Immature natural killer cell (primary cell): ENCODE data around the gene KLHL33. TPM values are rescaled to one million over a fixed set of nuclear protein-coding genes. Genes with fewer than 3 reads are reported as not detected.

Experiments
- DNase-seq, 3 donors: peaks; one replicate each; pipeline ENCODE4 v3.0.0; 2022; ENCODE audit warnings: mixed read lengths in 1 of 3
- H3K27ac Mint-ChIP-seq, 6 donors: one replicate each; pipeline ENCODE4 v1.8.0; 2020; ENCODE audit warnings: mixed read lengths in 6 of 6, mild to moderate bottlenecking in 5 of 6, inconsistent platforms in 4 of 6, moderate library complexity in 3 of 6
- H3K27me3 Mint-ChIP-seq, 3 donors: one replicate each; pipeline ENCODE4 v1.8.0; 2020 to 2021; ENCODE audit warnings: low read depth in 3 of 3, mild to moderate bottlenecking in 3 of 3, mixed read lengths in 3 of 3, moderate library complexity in 3 of 3, inconsistent platforms in 1 of 3
- H3K36me3 Mint-ChIP-seq, 3 donors: one replicate each; pipeline ENCODE4 v1.8.0; 2020; ENCODE audit warnings: mixed read lengths in 3 of 3, inconsistent platforms in 2 of 3, mild to moderate bottlenecking in 2 of 3
- H3K4me1 Mint-ChIP-seq, 2 donors: one replicate each; pipeline ENCODE4 v1.8.0; 2020; ENCODE audit warnings: inconsistent platforms in 2 of 2, mild to moderate bottlenecking in 2 of 2, mixed read lengths in 2 of 2, moderate library complexity in 1 of 2
- H3K4me3 Mint-ChIP-seq, 5 donors: one replicate each; pipeline ENCODE4 v1.8.0; 2020; ENCODE audit warnings: mild to moderate bottlenecking in 5 of 5, mixed read lengths in 5 of 5, inconsistent platforms in 3 of 5, moderate library complexity in 3 of 5
- H3K9me3 Mint-ChIP-seq, 6 donors: one replicate each; pipeline ENCODE4 v1.8.0; 2020; ENCODE audit warnings: mild to moderate bottlenecking in 6 of 6, mixed read lengths in 6 of 6, inconsistent platforms in 4 of 6, moderate library complexity in 3 of 6
- polyA plus RNA-seq, 3 donors: library from polyadenylated mRNA; unstranded; fragments of 300-500 nt; fragmentation: Illumina TruSeq; gene quantifications; one replicate each; pipeline ENCODE4 v1.2.3, GENCODE V29; 2021

Gene KLHL33
- polyA plus RNA-seq, 3 donors from 2014 or later, result 0.21 TPM; not detected in 2

DNA sequence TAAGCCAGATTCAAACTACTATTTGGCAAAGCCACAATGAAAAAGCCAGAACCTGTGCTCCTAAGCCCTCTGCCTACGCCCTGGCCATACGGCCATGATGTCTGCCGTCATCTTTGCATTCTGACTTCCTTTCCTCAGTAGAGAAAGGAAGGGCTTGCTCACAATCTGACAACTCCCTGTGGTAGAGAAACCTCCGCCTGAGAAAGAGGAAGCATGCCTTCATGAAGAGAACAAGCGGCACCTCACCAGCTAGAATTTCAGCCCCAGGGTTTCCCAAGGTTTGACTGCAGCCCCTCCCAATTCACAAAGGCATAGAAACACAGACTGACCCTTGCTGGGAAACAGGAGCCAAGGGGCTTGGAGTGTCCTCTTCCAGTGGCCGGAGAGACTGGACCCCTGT, 48.4 kb downstream of the KLHL33 start:
- DNase-seq, result no peak
- Mint-ChIP-seq H3K36me3 (peaks cover 28 to 56% (median 30%) of the 10 kb centered on the region in 3 donors), H3K27ac (no peak overlapping the region), H3K27me3 (no peaks in the 10 kb centered on the region), H3K9me3 (no peaks in the 10 kb centered on the region), H3K4me3 (no peak overlapping the region), H3K4me1 (no peaks in the 10 kb centered on the region)

DNA sequence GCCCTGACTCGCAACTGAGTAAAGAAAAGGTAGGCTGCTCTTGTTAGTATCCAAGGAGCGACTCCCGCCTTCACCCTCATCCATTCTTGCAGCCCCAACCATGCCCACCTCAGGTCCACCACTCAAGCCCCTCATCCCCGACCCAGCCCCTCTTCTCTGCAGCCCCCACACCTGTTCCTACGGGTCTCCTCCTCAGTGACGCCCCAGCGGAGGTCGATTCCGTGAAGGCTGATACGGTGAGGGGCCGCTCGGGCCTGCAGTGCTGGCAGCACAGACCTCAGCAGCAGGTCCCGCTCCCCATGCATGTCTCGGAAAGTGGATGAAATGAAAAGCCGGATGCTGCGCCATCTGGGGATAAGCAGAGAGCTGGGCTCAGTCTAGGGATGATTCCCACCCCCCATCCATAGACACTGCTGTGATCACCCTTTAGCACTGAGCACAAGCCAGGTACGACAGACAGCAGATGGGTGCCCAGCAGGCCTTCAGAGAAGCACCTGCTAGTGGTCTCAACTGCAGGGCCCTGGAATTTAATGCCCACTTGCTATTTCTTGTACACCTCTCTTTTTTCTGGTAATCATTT, 49.6 kb downstream of the KLHL33 start:
- H3K36me3 Mint-ChIP-seq, result peaks cover 21 to 60% (median 28%) of the 10 kb centered on the region in 3 donors

DNA sequence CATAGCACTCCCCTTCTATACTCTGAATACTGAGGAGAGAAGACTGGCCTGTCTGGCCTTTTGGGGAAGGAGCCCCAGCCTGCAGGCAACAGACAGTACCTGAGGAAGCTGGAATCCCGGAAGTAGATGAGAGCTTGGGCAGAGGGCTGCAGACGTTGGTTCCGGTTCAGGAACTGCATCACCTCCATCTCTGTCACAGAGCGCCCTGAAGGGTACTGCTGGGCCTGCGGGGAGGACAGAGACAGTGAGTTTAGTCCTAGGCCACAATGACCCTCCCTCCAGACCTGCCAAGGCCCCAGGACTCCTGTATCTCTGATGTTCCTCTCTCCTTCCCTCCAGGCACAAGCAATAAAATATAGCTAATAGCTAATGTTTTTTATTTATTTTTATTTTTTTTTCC, 51.1 kb downstream of the KLHL33 start:
- Mint-ChIP-seq H3K27me3 (peaks cover 0 to 4% (median 0%) of the 10 kb centered on the region in 3 donors), H3K4me3 (no peak overlapping the region)
- no peak for DNase-seq

More for the DNA sequence above, 49.6 kb downstream of the KLHL33 start:
- H3K9me3 Mint-ChIP-seq, result no peaks in the 10 kb centered on the region
- H3K27ac Mint-ChIP-seq, result peak overlapping the region in 1 of 6 donors; percentile 13
- no peak overlapping the region for H3K4me3 Mint-ChIP-seq
- DNase-seq, result no peak
- no peaks in the 10 kb centered on the region for H3K27me3 Mint-ChIP-seq
- H3K4me1 Mint-ChIP-seq, result no peaks in the 10 kb centered on the region

DNA sequence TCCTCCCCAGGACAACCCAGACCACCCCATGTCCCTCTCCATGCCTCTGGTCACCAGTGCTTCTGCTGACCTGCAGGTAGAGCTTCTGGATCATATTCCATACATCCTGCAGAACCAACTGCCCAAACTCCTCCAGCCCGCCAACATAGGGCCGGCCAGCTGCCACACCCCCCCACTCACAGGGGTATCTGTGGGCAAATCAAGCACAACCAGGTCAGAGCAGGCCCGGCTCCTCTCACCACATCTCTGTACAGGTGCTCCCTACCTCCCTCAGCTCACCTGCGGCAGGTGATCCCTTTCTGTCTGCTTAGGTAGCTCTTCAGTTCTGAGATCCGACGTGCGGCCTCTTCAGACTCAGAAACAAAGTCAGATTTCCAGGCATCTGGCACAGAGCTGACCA, 51.6 kb downstream of the KLHL33 start:
- Mint-ChIP-seq H3K27me3 (peaks cover 0 to 4% (median 0%) of the 10 kb centered on the region in 3 donors), H3K9me3 (no peaks in the 10 kb centered on the region), H3K4me1 (no peaks in the 10 kb centered on the region), H3K27ac (peak overlapping the region in 1 of 6 donors; percentile 13), H3K4me3 (no peak overlapping the region), H3K36me3 (peaks cover 31 to 62% (median 32%) of the 10 kb centered on the region in 3 donors)
- DNase-seq, result no peak

More for the DNA sequence above, 51.1 kb downstream of the KLHL33 start:
- Mint-ChIP-seq H3K4me1 (no peaks in the 10 kb centered on the region), H3K27ac (no peak overlapping the region), H3K36me3 (peaks cover 31 to 61% (median 31%) of the 10 kb centered on the region in 3 donors), H3K9me3 (no peaks in the 10 kb centered on the region)

DNA sequence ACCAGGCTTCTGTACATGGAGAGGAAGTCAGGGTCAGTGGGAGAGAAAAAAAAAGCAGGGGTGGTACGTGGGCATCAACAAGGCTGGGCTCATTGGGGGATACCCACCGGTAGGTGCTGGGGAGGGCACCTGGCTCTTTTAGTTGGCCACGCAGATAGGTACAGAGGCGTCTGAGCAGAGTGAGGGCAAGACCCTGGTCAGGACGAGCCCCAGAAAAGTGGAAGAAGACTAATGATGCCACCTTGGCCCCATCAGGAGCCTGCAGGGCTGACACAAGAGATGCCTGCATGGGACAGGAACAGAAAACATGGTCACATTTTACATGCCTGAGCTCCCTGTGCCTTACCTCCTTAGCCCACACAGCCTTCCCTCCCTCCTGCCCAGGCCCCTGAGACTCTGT, 52.3 kb downstream of the KLHL33 start:
- Mint-ChIP-seq H3K27ac (peak overlapping the region in 1 of 6 donors; percentile 22), H3K4me3 (no peak overlapping the region), H3K9me3 (no peaks in the 10 kb centered on the region), H3K4me1 (no peaks in the 10 kb centered on the region), H3K36me3 (peaks cover 26 to 61% (median 31%) of the 10 kb centered on the region in 3 donors), H3K27me3 (peaks cover 0 to 4% (median 0%) of the 10 kb centered on the region in 3 donors)
- DNase-seq, result no peak

DNA sequence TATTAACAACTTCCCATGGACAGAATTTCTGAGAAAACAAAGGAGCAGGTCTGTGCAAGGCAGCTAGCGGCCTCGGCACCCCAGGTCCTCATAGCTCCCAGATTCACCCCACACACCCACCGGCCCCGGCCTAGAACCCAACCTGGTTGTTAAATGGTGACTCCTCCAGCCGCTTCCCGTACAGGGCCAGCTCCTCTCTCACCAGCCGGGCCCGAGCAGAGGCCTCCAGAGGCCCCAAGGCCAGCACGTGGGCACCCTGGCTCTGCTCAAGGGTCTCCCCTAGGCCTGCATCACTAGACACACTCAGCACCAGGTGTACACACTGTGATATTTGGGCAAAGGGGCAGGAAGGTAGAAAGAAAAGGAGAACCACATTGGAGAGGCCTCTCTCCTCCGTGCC, 52.9 kb downstream of the KLHL33 start:
- H3K27ac Mint-ChIP-seq, result no peak overlapping the region
- H3K9me3 Mint-ChIP-seq, result no peaks in the 10 kb centered on the region
- no peak overlapping the region for H3K4me3 Mint-ChIP-seq
- H3K4me1 Mint-ChIP-seq, result no peaks in the 10 kb centered on the region
- H3K36me3 Mint-ChIP-seq, result peaks cover 20 to 55% (median 26%) of the 10 kb centered on the region in 3 donors
- H3K27me3 Mint-ChIP-seq, result peaks cover 0 to 4% (median 0%) of the 10 kb centered on the region in 3 donors
- DNase-seq, result no peak

DNA sequence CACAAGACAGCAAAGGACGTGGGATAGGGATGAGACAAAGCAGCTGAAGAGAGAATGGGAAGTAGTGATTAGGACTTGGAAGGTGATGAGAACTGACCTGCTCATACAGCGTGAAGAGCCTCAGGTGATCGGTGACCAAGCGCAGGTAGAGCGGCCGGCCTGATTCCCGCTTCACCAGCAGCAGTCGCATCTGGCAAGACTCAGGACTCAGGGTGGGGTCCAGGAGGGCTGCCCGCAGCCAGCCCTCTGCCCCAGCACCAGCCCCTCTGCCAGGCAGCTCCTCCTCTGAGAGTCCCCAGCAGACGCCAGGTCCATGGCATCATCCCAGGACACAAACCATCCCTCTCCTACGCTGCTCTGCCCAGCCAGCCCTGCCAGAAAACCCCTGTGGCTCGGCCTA, 53.4 kb downstream of the KLHL33 start:
- Mint-ChIP-seq H3K4me3 (no peak overlapping the region), H3K9me3 (no peaks in the 10 kb centered on the region), H3K27me3 (peaks cover 0 to 4% (median 1%) of the 10 kb centered on the region in 3 donors), H3K36me3 (peaks cover 19 to 55% (median 23%) of the 10 kb centered on the region in 3 donors), H3K4me1 (no peaks in the 10 kb centered on the region), H3K27ac (no peak overlapping the region)
- DNase-seq, result no peak

DNA sequence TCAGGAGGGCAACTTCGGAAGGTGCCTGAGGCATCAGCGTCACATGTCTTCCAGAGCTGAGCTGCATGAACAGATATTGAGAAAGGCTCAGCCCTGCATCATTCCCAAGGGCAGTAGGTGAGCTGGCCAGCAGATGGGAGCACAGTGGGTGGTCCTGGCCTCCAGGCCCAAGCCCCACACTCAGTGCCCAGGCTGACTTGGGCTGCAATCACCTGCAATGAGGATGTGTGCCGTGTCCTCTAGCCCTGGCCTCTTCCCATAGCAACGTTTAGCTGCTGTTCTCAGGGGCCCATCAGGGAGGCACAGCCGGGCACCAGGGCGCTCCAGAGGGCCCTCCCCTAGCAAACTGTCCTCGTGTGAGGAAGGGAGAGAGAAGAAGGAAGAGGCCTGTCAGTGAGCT, 54.6 kb downstream of the KLHL33 start:
- Mint-ChIP-seq H3K27ac (no peak overlapping the region), H3K4me3 (no peak overlapping the region)

DNA sequence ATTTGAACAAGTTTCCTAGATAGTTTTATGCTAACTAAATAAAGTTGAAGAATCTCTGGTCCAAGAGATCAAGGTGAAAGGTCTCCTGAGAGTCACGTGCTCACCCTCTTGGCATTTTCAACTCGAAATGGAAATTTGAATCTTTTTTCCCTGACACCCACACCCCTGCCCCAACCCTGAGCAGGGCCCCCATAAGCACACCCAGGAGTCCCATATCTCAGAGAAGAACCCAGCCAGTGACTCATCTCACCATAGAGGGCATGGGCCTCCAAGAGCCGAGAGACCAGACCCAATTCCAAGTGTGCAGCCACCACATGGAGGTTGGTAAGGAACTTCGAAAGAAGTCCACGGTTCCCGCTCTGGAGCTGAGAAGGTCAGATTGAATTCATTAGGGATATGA, 55.3 kb downstream of the KLHL33 start:
- peaks cover 23 to 63% (median 25%) of the 10 kb centered on the region in 3 donors for H3K36me3 Mint-ChIP-seq

More for the DNA sequence above, 54.6 kb downstream of the KLHL33 start:
- Mint-ChIP-seq H3K36me3 (peaks cover 23 to 65% (median 23%) of the 10 kb centered on the region in 3 donors), H3K27me3 (peaks cover 0 to 4% (median 1%) of the 10 kb centered on the region in 3 donors), H3K4me1 (no peaks in the 10 kb centered on the region), H3K9me3 (no peaks in the 10 kb centered on the region)
- DNase-seq, result no peak

DNA sequence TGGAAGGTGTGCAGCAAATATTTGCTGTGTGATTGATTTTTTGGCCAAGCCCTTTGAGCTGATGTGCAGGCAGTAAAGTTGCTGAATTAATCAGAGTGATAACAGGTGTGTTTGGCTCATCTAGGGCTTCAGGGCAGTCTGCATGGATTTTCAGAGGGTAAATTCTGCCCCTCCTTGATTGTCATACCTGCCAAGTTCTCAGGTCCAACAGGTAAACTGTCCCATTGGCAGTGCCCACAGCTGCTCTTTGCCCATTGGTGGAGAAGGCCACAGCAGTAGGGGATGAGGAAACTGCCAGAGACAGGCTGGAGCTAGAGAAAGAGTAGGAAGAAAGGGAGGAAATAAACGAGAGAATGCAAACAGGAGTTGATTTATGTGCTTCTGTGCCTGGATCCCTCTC, 56.2 kb downstream of the KLHL33 start:
- H3K27ac Mint-ChIP-seq, result peak overlapping the region in 1 of 6 donors; percentile 12
- no peak for DNase-seq
- H3K4me1 Mint-ChIP-seq, result no peaks in the 10 kb centered on the region
- no peak overlapping the region for H3K4me3 Mint-ChIP-seq
- H3K36me3 Mint-ChIP-seq, result peaks cover 22 to 64% (median 29%) of the 10 kb centered on the region in 3 donors
- H3K9me3 Mint-ChIP-seq, result no peaks in the 10 kb centered on the region
- H3K27me3 Mint-ChIP-seq, result peaks cover 0 to 4% (median 1%) of the 10 kb centered on the region in 3 donors

More for the DNA sequence above, 55.3 kb downstream of the KLHL33 start:
- Mint-ChIP-seq H3K4me3 (no peak overlapping the region), H3K27me3 (peaks cover 0 to 4% (median 1%) of the 10 kb centered on the region in 3 donors), H3K27ac (peak overlapping the region in 1 of 6 donors; percentile 65), H3K9me3 (no peaks in the 10 kb centered on the region), H3K4me1 (no peaks in the 10 kb centered on the region)
- DNase-seq, result no peak

DNA sequence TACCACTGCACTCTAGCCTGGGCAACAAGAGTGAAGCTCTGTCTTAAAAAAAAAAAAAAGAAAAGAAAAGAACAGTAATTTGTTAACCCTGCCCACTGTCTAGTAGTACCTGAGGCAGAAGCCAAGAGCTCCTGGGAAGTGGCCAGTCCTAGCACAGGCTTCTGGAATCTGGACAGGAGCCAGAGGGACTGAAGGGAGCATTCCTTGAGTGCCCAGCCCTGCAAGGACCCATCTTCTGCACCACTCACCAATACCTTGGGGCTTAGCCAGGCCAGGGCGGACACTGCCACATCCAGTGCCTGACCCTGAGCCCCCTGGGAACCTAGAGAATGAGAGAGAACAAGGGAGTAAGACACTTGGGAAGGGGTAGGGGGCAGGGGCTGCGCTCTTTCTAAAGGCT, 58.8 kb downstream of the KLHL33 start:
- Mint-ChIP-seq H3K4me3 (no peak overlapping the region), H3K36me3 (peaks cover 22 to 73% (median 34%) of the 10 kb centered on the region in 3 donors), H3K27me3 (peaks cover 0 to 4% (median 1%) of the 10 kb centered on the region in 3 donors), H3K4me1 (no peaks in the 10 kb centered on the region), H3K27ac (no peak overlapping the region), H3K9me3 (no peaks in the 10 kb centered on the region)
- no peak for DNase-seq

DNA sequence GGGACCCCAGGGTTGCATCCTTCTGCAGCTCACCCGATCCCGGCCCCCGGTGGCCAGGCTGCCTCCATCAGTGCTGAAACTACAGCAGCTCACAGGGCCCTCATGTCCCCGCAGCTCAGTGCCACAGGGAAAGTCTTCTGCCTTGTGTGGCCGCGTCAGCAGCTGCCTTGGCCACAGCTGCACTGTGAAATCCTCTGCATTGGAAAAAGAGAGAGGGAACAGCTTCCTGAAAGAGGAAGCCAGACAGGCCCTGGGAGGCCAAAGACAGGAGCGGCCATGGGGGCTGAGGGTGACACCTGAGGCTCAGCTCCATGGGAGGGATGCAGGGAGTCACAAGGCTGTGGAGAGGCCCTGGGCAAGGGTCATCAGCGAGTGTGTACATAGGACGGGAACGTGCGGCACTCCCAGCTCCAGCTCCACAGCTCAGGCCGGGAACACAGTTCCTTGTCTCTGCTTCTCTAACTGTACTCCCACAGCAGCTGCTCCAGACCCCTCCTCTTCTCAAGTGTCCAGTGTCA, 59.8 kb downstream of the KLHL33 start:
- Mint-ChIP-seq H3K27ac (peak overlapping the region in 1 of 6 donors; percentile 53), H3K4me1 (no peaks in the 10 kb centered on the region), H3K9me3 (no peaks in the 10 kb centered on the region), H3K4me3 (no peak overlapping the region), H3K36me3 (peaks cover 26 to 76% (median 45%) of the 10 kb centered on the region in 3 donors), H3K27me3 (peaks cover 0 to 4% (median 1%) of the 10 kb centered on the region in 3 donors)
- no peak for DNase-seq
